Mesenchymal stem cell (in vitro differentiated cells and primary cell): ENCODE measurements around the gene THSD7A.

Experiments used
- DNase-seq: peaks from one replicate; pipeline ENCODE4 v3.0.0-alpha.2; 2013
- H2AFZ ChIP-seq: one replicate; pipeline ENCODE4 v1.6.1; 2013; ENCODE audit warnings: low read depth, mild to moderate bottlenecking, control low read depth, inconsistent platforms, low read length, moderate library complexity
- H2AK5ac ChIP-seq: 2 replicates; pipeline ENCODE4 v1.6.1; 2013; ENCODE audit warnings: low read length, moderate library complexity, mild to moderate bottlenecking, inconsistent platforms; ENCODE audit not compliant: severe bottlenecking
- H2BK120ac ChIP-seq: one replicate; pipeline ENCODE4 v1.6.1; 2013; ENCODE audit warnings: low read depth, mild to moderate bottlenecking, inconsistent platforms, low read length, moderate library complexity
- H2BK12ac ChIP-seq, 2 experiments: one replicate each; pipeline ENCODE4 v1.6.1; 2013; ENCODE audit warnings: inconsistent platforms in 2 of 2, low read length in 2 of 2, mild to moderate bottlenecking in 2 of 2, moderate library complexity in 2 of 2, control low read depth in 1 of 2
- H2BK15ac ChIP-seq: one replicate; pipeline ENCODE4 v1.6.1; 2013; ENCODE audit warnings: mild to moderate bottlenecking, low read depth, inconsistent platforms; ENCODE audit not compliant: poor library complexity, severe bottlenecking
- H2BK5ac ChIP-seq: 2 replicates; pipeline ENCODE4 v1.6.1; 2013; ENCODE audit warnings: low read depth, mild to moderate bottlenecking, low read length, control low read depth, inconsistent platforms; ENCODE audit not compliant: poor library complexity, severe bottlenecking
- H3K14ac ChIP-seq, 2 experiments: one replicate each; pipeline ENCODE4 v1.6.1; 2013; ENCODE audit warnings: inconsistent platforms in 2 of 2, low read length in 2 of 2, control low read depth in 1 of 2, mild to moderate bottlenecking in 1 of 2, moderate library complexity in 1 of 2
- H3K18ac ChIP-seq, 2 experiments: one replicate each; pipeline ENCODE4 v1.6.1; 2013; ENCODE audit warnings: inconsistent platforms in 2 of 2, low read length in 2 of 2, control low read depth in 1 of 2, low read depth in 1 of 2, mild to moderate bottlenecking in 1 of 2
- H3K23ac ChIP-seq, 2 experiments: one replicate each; pipeline ENCODE4 v1.6.1; 2013; ENCODE audit warnings: inconsistent platforms in 2 of 2, low read length in 2 of 2, mild to moderate bottlenecking in 2 of 2, moderate library complexity in 2 of 2, control low read depth in 1 of 2
- H3K27ac ChIP-seq: 2 replicates; pipeline ENCODE4 v1.5.1; 2013; ENCODE audit warnings: mild to moderate bottlenecking, moderate library complexity, low read length, control low read depth, inconsistent platforms; ENCODE audit not compliant: poor library complexity, severe bottlenecking
- H3K27me3 ChIP-seq, 2 experiments: 2 replicates each; pipeline versions ENCODE4 v1.6.1 to v1.7.0; 2013; ENCODE audit warnings: low read length in 2 of 2, mild to moderate bottlenecking in 2 of 2, moderate library complexity in 2 of 2, control low read depth in 1 of 2, inconsistent platforms in 1 of 2; ENCODE audit not compliant: control insufficient read depth in 1 of 2, insufficient read depth in 1 of 2
- H3K36me3 ChIP-seq, 2 experiments: 2 replicates each; pipeline versions ENCODE4 v1.6.1 to v1.7.0; 2013; ENCODE audit warnings: low read length in 2 of 2, control low read depth in 1 of 2, inconsistent platforms in 1 of 2, low read depth in 1 of 2, mild to moderate bottlenecking in 1 of 2; ENCODE audit not compliant: insufficient read depth in 2 of 2, control insufficient read depth in 1 of 2
- H3K4ac ChIP-seq, 2 experiments: one replicate each; pipeline ENCODE4 v1.6.1; 2013; ENCODE audit warnings: inconsistent platforms in 2 of 2, low read length in 2 of 2, mild to moderate bottlenecking in 2 of 2, moderate library complexity in 2 of 2, control low read depth in 1 of 2, low read depth in 1 of 2
- H3K4me1 ChIP-seq: 2 replicates; pipeline ENCODE4 v1.6.1; 2013; ENCODE audit warnings: low read depth, low read length, control low read depth; ENCODE audit not compliant: control insufficient read depth, insufficient read depth
- H3K4me2 ChIP-seq: 2 replicates; pipeline ENCODE4 v1.6.1; 2013; ENCODE audit warnings: low read length, mild to moderate bottlenecking, inconsistent platforms; ENCODE audit not compliant: poor library complexity, severe bottlenecking
- H3K4me3 ChIP-seq, 2 experiments: 2 replicates each; pipeline versions ENCODE4 v1.5.1 to v1.7.0; 2013; ENCODE audit warnings: low read length in 2 of 2, mild to moderate bottlenecking in 2 of 2, control low read depth in 1 of 2, low read depth in 1 of 2; ENCODE audit not compliant: insufficient read depth in 1 of 2
- H3K79me1 ChIP-seq: replicated peaks from 2 replicates; pipeline ENCODE4 v1.6.1; 2013; ENCODE audit warnings: mild to moderate bottlenecking, control low read depth, low read length, inconsistent platforms; ENCODE audit not compliant: poor library complexity, severe bottlenecking
- H3K9ac ChIP-seq: 2 replicates; pipeline ENCODE4 v1.7.0; 2013; ENCODE audit warnings: mild to moderate bottlenecking, low read length, moderate library complexity
- H3K9me3 ChIP-seq: 2 replicates; pipeline ENCODE4 v1.7.0; 2013; ENCODE audit warnings: mild to moderate bottlenecking, low read length; ENCODE audit not compliant: control insufficient read depth
- H4K8ac ChIP-seq: one replicate; pipeline ENCODE4 v1.6.1; 2013; ENCODE audit warnings: inconsistent platforms, mild to moderate bottlenecking, low read length, moderate library complexity
- H4K91ac ChIP-seq: one replicate; pipeline ENCODE4 v1.6.1; 2013; ENCODE audit warnings: mild to moderate bottlenecking, low read length, inconsistent platforms
- WGBS: methylation state at CpG from one replicate; pipeline ENCODE4 v1.1.7; 2013; ENCODE audit warnings: mixed read lengths; 5-methylcytosine and 5-hydroxymethylcytosine counted together

The THSD7A gene

DNA sequence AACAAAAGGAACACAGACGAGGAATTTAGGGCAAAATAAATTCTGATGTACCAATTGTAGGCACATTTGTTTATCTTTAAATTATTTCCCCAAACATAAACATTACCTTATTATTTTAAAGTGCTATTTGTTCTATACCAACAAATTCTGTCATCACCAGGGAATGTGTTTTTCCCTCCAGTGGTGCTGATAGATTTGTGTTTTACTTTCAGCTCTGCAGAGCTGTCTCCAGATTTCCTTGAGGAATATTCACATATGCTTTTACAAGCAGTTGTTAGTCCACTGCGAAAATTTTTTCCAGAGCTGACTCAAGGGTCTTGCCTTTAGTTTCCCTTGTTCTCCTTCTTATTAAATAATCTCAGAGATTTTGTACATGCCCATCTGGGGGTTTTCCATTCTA lies 495.6 kb downstream of the THSD7A start:
- H2BK12ac ChIP-seq = no peak overlapping the region
- H3K27me3 ChIP-seq = no peaks in the 10 kb centered on the region
- WGBS = 0% methylated on average over 1 of the region's 2 CpGs
- no peak overlapping the region for H2BK120ac ChIP-seq
- H3K4me2 ChIP-seq = no peak overlapping the region
- no peak overlapping the region for H4K91ac ChIP-seq
- no peak overlapping the region for H3K27ac ChIP-seq
- H2AFZ ChIP-seq = no peak overlapping the region
- H2BK15ac ChIP-seq = no peak overlapping the region
- peaks cover 4% of the 10 kb centered on the region for H3K9me3 ChIP-seq
- H3K79me1 ChIP-seq = no peaks in the 10 kb centered on the region
- H4K8ac ChIP-seq = no peak overlapping the region
- no peak for DNase-seq
- no peaks in the 10 kb centered on the region for H3K4me1 ChIP-seq
- H2AK5ac ChIP-seq = no peak overlapping the region
- H3K4me3 ChIP-seq = no peak overlapping the region
- H3K9ac ChIP-seq = no peak overlapping the region
- H3K18ac ChIP-seq = no peak overlapping the region
- H3K36me3 ChIP-seq = no peaks in the 10 kb centered on the region
- H2BK5ac ChIP-seq = no peak overlapping the region
- no peak overlapping the region for H3K23ac ChIP-seq
- H3K14ac ChIP-seq = no peak overlapping the region
- no peak overlapping the region for H3K4ac ChIP-seq

DNA sequence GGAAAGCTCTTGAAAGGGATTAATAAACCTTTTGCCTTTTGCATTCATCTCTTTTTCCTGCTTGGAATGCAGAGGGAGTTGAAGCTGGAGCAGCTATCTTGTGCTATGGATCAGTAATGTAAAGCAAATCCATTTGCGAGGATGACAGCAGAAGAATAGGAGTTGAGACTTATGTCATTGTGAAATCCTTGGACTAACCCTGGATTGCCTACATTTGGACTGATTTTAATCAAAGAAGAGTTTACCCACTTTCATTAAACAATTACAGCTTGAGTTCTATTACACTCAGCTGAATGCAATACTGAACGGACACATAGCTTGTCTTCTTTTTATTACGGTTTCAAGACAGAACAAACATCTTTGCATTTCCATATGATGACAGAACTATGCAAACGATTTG lies 496.1 kb downstream of the THSD7A start:
- Histone ChIP-seq H3K23ac (no peak overlapping the region), H4K91ac (no peak overlapping the region), H3K9me3 (peaks cover 5% of the 10 kb centered on the region), H3K4me2 (no peak overlapping the region), H3K27me3 (no peaks in the 10 kb centered on the region), H3K4me3 (no peak overlapping the region), H4K8ac (no peak overlapping the region), H3K36me3 (no peaks in the 10 kb centered on the region), H2BK5ac (no peak overlapping the region), H2BK12ac (no peak overlapping the region), H3K14ac (no peak overlapping the region), H3K79me1 (no peaks in the 10 kb centered on the region), H2AFZ (no peak overlapping the region), H2BK120ac (no peak overlapping the region), H2BK15ac (no peak overlapping the region), H3K4me1 (no peaks in the 10 kb centered on the region), H2AK5ac (no peak overlapping the region), H3K18ac (no peak overlapping the region), H3K27ac (no peak overlapping the region), H3K4ac (no peak overlapping the region), H3K9ac (no peak overlapping the region)
- DNase-seq = no peak
- 68% methylated on average over 3 of the region's 4 CpGs for WGBS

DNA sequence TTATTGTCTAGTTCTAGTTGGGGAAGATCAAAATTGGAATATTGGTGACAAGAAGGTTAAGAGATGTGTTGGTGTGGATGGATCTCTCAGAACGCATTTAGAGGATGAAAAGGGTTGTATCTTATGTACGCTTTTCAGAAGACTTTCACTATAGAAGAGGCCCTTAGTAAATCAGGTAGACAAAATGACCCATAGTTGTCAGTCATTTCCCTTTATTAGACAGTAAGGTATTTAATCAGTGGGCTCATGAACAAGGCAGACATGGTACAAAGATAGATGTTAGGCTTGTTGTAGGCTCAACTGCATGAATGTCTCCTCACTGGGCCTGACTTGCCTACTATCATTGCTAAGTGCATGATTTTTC lies 499.2 kb downstream of the THSD7A start:
- WGBS = 86% methylated on average over 1 of the region's 2 CpGs
- H3K27me3 ChIP-seq = no peaks in the 10 kb centered on the region
- peaks cover 5% of the 10 kb centered on the region for H3K9me3 ChIP-seq
- H3K79me1 ChIP-seq = no peaks in the 10 kb centered on the region
- no peak overlapping the region for H3K4me3 ChIP-seq
- no peak overlapping the region for H3K4me2 ChIP-seq
- H3K36me3 ChIP-seq = no peaks in the 10 kb centered on the region
- H2BK15ac ChIP-seq = no peak overlapping the region
- H4K91ac ChIP-seq = no peak overlapping the region
- H3K9ac ChIP-seq = no peak overlapping the region
- H3K4ac ChIP-seq = no peak overlapping the region
- no peak overlapping the region for H2BK5ac ChIP-seq
- peaks cover 2% of the 10 kb centered on the region for H3K4me1 ChIP-seq
- no peak overlapping the region for H4K8ac ChIP-seq
- H2AFZ ChIP-seq = no peak overlapping the region
- H3K23ac ChIP-seq = no peak overlapping the region
- no peak for DNase-seq
- H2AK5ac ChIP-seq = no peak overlapping the region
- H2BK120ac ChIP-seq = no peak overlapping the region
- no peak overlapping the region for H2BK12ac ChIP-seq
- H3K18ac ChIP-seq = no peak overlapping the region
- H3K27ac ChIP-seq = no peak overlapping the region
- H3K14ac ChIP-seq = no peak overlapping the region

DNA sequence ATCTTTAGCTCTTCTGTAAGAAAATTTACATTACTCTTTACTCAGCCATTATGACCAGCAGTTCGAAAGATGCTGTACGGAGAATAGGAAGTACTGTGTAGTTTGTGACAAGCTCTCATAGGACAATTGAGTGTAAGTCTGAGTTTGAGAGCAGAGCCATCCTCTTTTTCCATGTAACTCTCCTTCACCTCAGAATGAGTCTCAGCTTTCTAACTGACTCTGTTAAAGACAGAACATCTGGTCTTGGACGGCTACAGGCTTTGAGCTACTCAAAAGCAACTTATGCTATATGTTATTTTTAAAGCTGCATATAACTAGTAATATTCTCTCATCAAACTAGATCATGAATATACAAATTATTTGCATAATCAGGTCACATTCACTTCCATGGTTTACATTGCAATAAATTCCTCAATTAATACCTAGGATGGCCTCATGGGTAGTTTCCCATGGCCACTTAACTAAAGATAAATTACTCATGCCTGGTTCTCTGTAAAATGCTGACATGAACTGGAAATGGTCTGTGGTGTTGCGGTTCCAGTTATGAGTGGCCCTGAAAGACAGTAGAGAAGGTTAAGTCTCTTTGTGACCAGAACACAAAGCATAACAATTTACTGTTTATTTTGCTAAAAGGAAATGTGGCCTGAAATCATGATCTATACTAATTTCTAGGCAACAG lies 499.7 kb downstream of the THSD7A start:
- no peak for DNase-seq
- H2BK15ac ChIP-seq = no peak overlapping the region
- H4K8ac ChIP-seq = no peak overlapping the region
- no peak overlapping the region for H2AK5ac ChIP-seq
- no peaks in the 10 kb centered on the region for H3K79me1 ChIP-seq
- H3K4me2 ChIP-seq = no peak overlapping the region
- H3K4me3 ChIP-seq = no peak overlapping the region
- H2BK12ac ChIP-seq = no peak overlapping the region
- peaks cover 5% of the 10 kb centered on the region for H3K9me3 ChIP-seq
- no peak overlapping the region for H2BK120ac ChIP-seq
- H3K23ac ChIP-seq = no peak overlapping the region
- no peaks in the 10 kb centered on the region for H3K27me3 ChIP-seq
- no peak overlapping the region for H2BK5ac ChIP-seq
- no peaks in the 10 kb centered on the region for H3K36me3 ChIP-seq
- H3K27ac ChIP-seq = no peak overlapping the region
- WGBS = 100% methylated on average over 2 of the region's 4 CpGs
- H3K4ac ChIP-seq = no peak overlapping the region
- H4K91ac ChIP-seq = no peak overlapping the region
- peaks cover 2% of the 10 kb centered on the region for H3K4me1 ChIP-seq
- H3K14ac ChIP-seq = no peak overlapping the region
- no peak overlapping the region for H3K9ac ChIP-seq
- no peak overlapping the region for H2AFZ ChIP-seq
- H3K18ac ChIP-seq = no peak overlapping the region
